ENCODE measurements around the gene PAXIP1.

Gene PAXIP1

GRCh38 chr7:154905615-154906014 lies 97.3 kb downstream of the PAXIP1 start:
- no peaks in the 10 kb centered on the region for H3K36me3 Mint-ChIP-seq
- no peak overlapping the region for H3K4me3 Mint-ChIP-seq
- DNase-seq (ENCODE audit: low spot score in 2 of 2) (no peak), ATAC-seq (no peak)
- no peaks in the 10 kb centered on the region for H3K9me3 Mint-ChIP-seq
- H3K27ac Mint-ChIP-seq = no peak overlapping the region
- no peaks in the 10 kb centered on the region for H3K4me1 Mint-ChIP-seq

DNA sequence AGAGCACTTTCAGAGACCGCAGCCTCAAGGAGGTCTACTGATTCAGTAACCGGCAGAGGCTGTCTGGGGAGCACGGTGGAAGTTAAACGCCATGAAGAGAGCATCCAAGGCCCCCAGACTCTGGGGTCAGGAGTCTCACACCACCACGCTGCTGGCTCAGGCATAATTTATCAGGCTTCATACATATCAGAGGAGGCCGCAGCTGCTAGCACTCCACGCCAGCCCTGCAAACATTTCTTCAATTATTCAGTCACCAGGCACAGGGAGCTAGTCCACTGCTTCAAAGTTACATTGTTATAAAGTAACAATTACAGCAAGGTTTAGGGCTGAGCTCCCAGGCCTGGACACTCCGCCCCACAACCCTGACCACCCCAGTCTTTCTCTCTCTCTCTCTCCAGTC lies 97.8 kb downstream of the PAXIP1 start:
- DNase-seq (ENCODE audit: low spot score in 2 of 2) (no peak), ATAC-seq (no peak)
- no peak overlapping the region for H3K4me3 Mint-ChIP-seq
- H3K36me3 Mint-ChIP-seq = no peaks in the 10 kb centered on the region
- H3K4me1 Mint-ChIP-seq = no peaks in the 10 kb centered on the region
- H3K27ac Mint-ChIP-seq = no peak overlapping the region
- H3K9me3 Mint-ChIP-seq = no peaks in the 10 kb centered on the region

DNA sequence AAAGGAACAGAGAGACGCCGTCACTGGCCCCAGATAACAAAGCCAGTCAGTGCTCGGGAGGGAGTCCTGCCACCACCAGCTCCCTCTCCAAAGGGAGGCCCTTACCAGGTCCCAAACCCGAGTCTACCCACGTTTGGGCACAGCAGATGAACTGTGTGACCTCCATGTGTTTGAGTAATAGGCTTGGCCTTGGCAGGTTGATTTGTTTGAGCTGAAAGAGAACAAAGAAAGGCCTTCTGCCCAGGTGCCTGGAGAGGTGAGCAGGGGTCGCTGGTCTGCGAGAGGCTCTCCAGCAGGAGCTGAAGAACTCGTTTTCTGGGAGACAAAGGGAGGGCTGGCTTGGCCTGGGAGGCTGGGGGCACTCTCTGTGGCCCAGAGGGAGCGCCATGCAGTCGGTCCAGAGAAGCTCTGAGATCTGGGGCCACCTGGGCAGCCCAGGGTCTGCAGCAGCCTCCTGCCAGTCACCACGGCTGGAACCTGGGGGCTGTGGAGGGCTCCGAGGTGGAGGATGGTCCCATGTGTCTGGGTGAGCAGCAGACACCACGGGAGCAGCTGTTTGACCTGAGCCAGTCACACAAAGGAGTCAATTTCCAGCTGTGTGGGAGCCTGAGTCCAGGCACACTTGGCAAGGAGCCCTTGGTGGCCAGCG lies 99.7 kb downstream of the PAXIP1 start:
- H3K9me3 Mint-ChIP-seq = no peaks in the 10 kb centered on the region
- H3K27ac Mint-ChIP-seq = no peak overlapping the region
- DNase-seq (ENCODE audit: low spot score in 2 of 2) (no peak), ATAC-seq (no peak)
- H3K4me1 Mint-ChIP-seq = no peaks in the 10 kb centered on the region
- H3K4me3 Mint-ChIP-seq = no peak overlapping the region
- H3K36me3 Mint-ChIP-seq = no peaks in the 10 kb centered on the region

GRCh38 chr7:154902600-154903082 lies 100.3 kb downstream of the PAXIP1 start:
- no peak overlapping the region for H3K27ac Mint-ChIP-seq
- H3K9me3 Mint-ChIP-seq = no peaks in the 10 kb centered on the region
- H3K36me3 Mint-ChIP-seq = no peaks in the 10 kb centered on the region
- H3K4me3 Mint-ChIP-seq = no peak overlapping the region
- H3K4me1 Mint-ChIP-seq = no peaks in the 10 kb centered on the region
- DNase-seq (ENCODE audit: low spot score in 2 of 2) (no peak), ATAC-seq (no peak)

DNA sequence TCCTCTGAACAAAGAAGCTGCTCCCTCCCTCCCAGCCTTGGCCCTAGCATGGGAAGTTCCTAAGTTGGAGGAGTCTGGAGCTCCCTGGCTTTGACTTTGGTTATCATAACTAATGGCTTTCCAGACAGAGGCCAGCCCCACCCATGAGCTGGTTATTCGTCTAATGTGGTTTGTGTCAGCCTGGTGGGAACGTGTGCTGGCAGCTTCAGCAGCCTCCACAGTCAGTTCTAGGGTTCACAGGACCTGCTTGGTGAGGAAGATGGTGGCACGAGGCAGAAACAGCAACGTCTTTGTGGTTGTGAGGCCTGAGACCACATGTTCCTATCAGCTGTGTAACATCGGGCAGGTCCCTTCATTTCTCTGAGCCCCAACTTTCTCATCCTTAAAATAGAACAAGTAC lies 103.1 kb downstream of the PAXIP1 start:
- DNase-seq (ENCODE audit: low spot score in 2 of 2) (no peak), ATAC-seq (no peak)
- Mint-ChIP-seq H3K27ac (no peak overlapping the region), H3K9me3 (no peaks in the 10 kb centered on the region), H3K4me3 (no peak overlapping the region), H3K36me3 (no peaks in the 10 kb centered on the region), H3K4me1 (no peaks in the 10 kb centered on the region)

DNA sequence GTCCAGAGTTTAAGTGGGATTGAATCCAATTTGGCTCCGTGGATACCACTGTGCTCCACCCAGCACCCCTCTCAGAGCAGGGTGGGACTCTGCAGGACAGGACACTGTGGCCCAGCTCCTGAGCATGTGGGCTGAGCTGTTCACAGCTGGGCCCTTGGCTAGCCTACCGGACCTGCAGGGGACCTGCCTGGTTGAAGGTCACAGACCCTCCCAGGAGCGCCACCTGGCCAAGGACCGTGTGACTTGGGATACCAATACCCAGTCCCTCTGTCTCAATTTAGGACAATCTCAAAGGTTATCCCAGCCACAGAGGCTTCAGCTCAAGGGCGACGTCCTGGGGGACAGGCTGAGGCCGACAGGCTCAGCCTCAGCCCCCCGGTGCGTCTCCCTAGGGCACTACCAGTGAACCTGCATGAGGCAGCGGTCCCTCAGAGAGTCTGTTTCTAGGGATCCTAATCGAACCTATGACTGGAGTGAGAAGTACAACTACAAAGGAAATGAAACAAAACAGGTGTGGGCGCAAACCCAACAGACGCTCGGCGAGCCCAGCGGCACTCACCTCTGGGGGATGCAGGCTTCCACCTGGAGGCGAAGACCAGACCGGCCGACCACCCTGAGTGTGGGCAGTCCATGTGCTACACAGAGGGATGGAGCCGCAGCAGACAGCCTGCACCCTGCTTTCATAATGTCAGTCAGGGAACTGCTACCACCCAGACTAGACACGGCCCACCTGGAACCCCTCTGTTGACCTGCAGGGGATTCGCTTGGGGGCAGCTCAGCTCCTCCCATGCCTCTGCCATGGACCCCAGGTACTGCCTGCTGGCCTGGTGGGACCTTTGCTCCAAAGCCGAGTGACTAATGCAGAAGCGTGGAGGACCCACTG lies 103.7 kb downstream of the PAXIP1 start:
- DNase-seq (ENCODE audit: low spot score in 2 of 2) = no peak
- H3K27ac Mint-ChIP-seq = no peak overlapping the region

GRCh38 chr7:154896076-154896475 lies 106.8 kb downstream of the PAXIP1 start:
- ATAC-seq (no peak), DNase-seq (ENCODE audit: low spot score in 2 of 2) (no peak)
- Mint-ChIP-seq H3K36me3 (no peaks in the 10 kb centered on the region), H3K4me3 (no peak overlapping the region), H3K4me1 (no peaks in the 10 kb centered on the region), H3K9me3 (no peaks in the 10 kb centered on the region), H3K27ac (no peak overlapping the region)

More for the DNA sequence above, 103.7 kb downstream of the PAXIP1 start:
- no peaks in the 10 kb centered on the region for H3K4me1 Mint-ChIP-seq
- ATAC-seq = no peak
- no peaks in the 10 kb centered on the region for H3K9me3 Mint-ChIP-seq
- no peaks in the 10 kb centered on the region for H3K36me3 Mint-ChIP-seq
- H3K4me3 Mint-ChIP-seq = no peak overlapping the region

Measured in stimulated activated effector memory CD8-positive, alpha-beta T cell treated with anti-CD3 and anti-CD28 coated beads, Interleukin-12 subunit alpha, Interleukin-12 subunit beta, amount 100 ng/mL, for 72 hours (primary cell).